IMR-90 (cell line): ENCODE measurements around the gene EIF1. TPM values are rescaled to one million over a fixed set of nuclear protein-coding genes. Genes with fewer than 3 reads are reported as not detected.
"Not testable (repeated sequence)": the region's sequence is repeated elsewhere in the genome, so short reads cannot be mapped to it uniquely, and the experiment has no call there.

Source experiments
- ATAC-seq: fragments of 200-7000 bp; cut with Tn5 transposase; 2 replicates; pipeline ENCODE4 v1.9.1; 2020; ENCODE audit warnings: low read depth, mild to moderate bottlenecking, moderate library complexity
- BruUV-seq: library from RNA; stranded (reverse); fragments of 400-500 nt; replicated peaks from 2 replicates; lab custom pipeline; 2021; lab: Mats Ljungman, UMichigan
- CTCF ChIA-PET: fragments of 300-600 bp; formaldehyde crosslinking; extraction: SDS; loops from one replicate; lab custom pipeline; 2021; ENCODE audit warnings: antibody characterized with exemption; lab: Yijun Ruan, JAX
- POLR2A ChIA-PET: fragments of 300-600 bp; sonication (Branson Sonifier 250); formaldehyde crosslinking; loops from one replicate; lab custom pipeline; 2022; ENCODE audit warnings: antibody characterized with exemption; ENCODE audit not compliant: unreplicated experiment; lab: Charles Lee
- DNase-seq: peaks from one replicate; pipeline ENCODE4 v3.0.0; 2013
- H2AFZ ChIP-seq: replicated peaks from 2 replicates; pipeline ENCODE3; 2013; ENCODE audit warnings: low read length, mild to moderate bottlenecking; ENCODE audit not compliant: poor library complexity
- H2AK5ac ChIP-seq: 2 replicates; pipeline ENCODE4 v1.6.1; 2013; ENCODE audit warnings: low read depth, low read length, inconsistent platforms
- H2AK9ac ChIP-seq: replicated peaks from 2 replicates; pipeline ENCODE3; 2013; ENCODE audit warnings: mild to moderate bottlenecking, low read depth, low read length, moderate library complexity; ENCODE audit not compliant: poor library complexity
- H2BK120ac ChIP-seq: 2 replicates; pipeline ENCODE4 v1.6.1; 2013; ENCODE audit warnings: low read depth, low read length, inconsistent platforms
- H2BK15ac ChIP-seq: 3 replicates; pipeline ENCODE4 v1.6.1; 2013; ENCODE audit warnings: low read depth, low read length, inconsistent platforms
- H2BK20ac ChIP-seq: 2 replicates; pipeline ENCODE4 v1.6.1; 2013; ENCODE audit warnings: low read depth, mild to moderate bottlenecking, inconsistent platforms, low read length, moderate library complexity
- H2BK5ac ChIP-seq: 2 replicates; pipeline ENCODE4 v1.6.1; 2013; ENCODE audit warnings: mild to moderate bottlenecking, low read depth, low read length, inconsistent platforms; ENCODE audit not compliant: poor library complexity, severe bottlenecking
- H3K14ac ChIP-seq: replicated peaks from 2 replicates; pipeline ENCODE4 v1.6.1; 2013; ENCODE audit warnings: low read depth, low read length, inconsistent platforms
- H3K18ac ChIP-seq: 2 replicates; pipeline ENCODE4 v1.6.1; 2013; ENCODE audit warnings: low read depth, low read length, control low read depth
- H3K23ac ChIP-seq: 2 replicates; pipeline ENCODE4 v1.6.1; 2013; ENCODE audit warnings: low read depth, low read length, inconsistent platforms
- H3K27ac ChIP-seq: 2 replicates; pipeline ENCODE4 v1.5.1; 2013; ENCODE audit warnings: mild to moderate bottlenecking, control low read depth, low read length; ENCODE audit not compliant: insufficient read depth
- H3K27me3 ChIP-seq: 2 replicates; pipeline ENCODE4 v1.6.1; 2013; ENCODE audit warnings: low read length; ENCODE audit not compliant: control insufficient read depth, insufficient read depth
- H3K36me3 ChIP-seq: 2 replicates; pipeline ENCODE4 v1.6.1; 2013; ENCODE audit warnings: low read length, mixed read lengths; ENCODE audit not compliant: control insufficient read depth, insufficient read depth
- H3K4ac ChIP-seq: 2 replicates; pipeline ENCODE4 v1.6.1; 2013; ENCODE audit warnings: low read depth, low read length, inconsistent platforms
- H3K4me1 ChIP-seq: 2 replicates; pipeline ENCODE4 v1.6.1; 2013; ENCODE audit warnings: low read length, mixed read lengths; ENCODE audit not compliant: control insufficient read depth, insufficient read depth
- H3K4me2 ChIP-seq: 2 replicates; pipeline ENCODE4 v1.6.1; 2013; ENCODE audit warnings: low read depth, mild to moderate bottlenecking, control low read depth, low read length, moderate library complexity
- H3K4me3 ChIP-seq: 2 replicates; pipeline ENCODE4 v1.5.1; 2013; ENCODE audit warnings: low read depth, mild to moderate bottlenecking, control low read depth, low read length, moderate library complexity; ENCODE audit not compliant: insufficient read depth
- H3K56ac ChIP-seq: 2 replicates; pipeline ENCODE4 v1.6.1; 2013; ENCODE audit warnings: low read length, inconsistent platforms; ENCODE audit not compliant: insufficient read depth; ENCODE audit errors: extremely low read depth
- H3K79me1 ChIP-seq, 2 experiments: 2 replicates each; pipeline ENCODE4 v1.6.1; 2013; ENCODE audit warnings: low read length in 2 of 2, inconsistent platforms in 1 of 2, low read depth in 1 of 2
- H3K9ac ChIP-seq: 2 replicates; pipeline ENCODE4 v1.6.1; 2013; ENCODE audit warnings: low read depth, low read length, control low read depth
- H3K9me1 ChIP-seq: 2 replicates; pipeline ENCODE4 v1.6.1; 2013; ENCODE audit warnings: low read length, inconsistent platforms; ENCODE audit not compliant: insufficient read depth
- H3K9me3 ChIP-seq: 2 replicates; pipeline ENCODE4 v1.6.1; 2013; ENCODE audit warnings: low read length; ENCODE audit not compliant: control insufficient read depth, insufficient read depth
- H4K20me1 ChIP-seq: 2 replicates; pipeline ENCODE4 v1.6.1; 2013; ENCODE audit warnings: low read length, inconsistent platforms; ENCODE audit not compliant: insufficient read depth
- H4K5ac ChIP-seq: 2 replicates; pipeline ENCODE4 v1.6.1; 2013; ENCODE audit warnings: mild to moderate bottlenecking, low read depth, low read length, control low read depth
- H4K8ac ChIP-seq, 2 experiments: 2 replicates each; pipeline ENCODE4 v1.6.1; 2013; ENCODE audit warnings: low read depth in 2 of 2, low read length in 2 of 2, control low read depth in 1 of 2, inconsistent platforms in 1 of 2
- H4K91ac ChIP-seq: 2 replicates; pipeline ENCODE4 v1.6.1; 2013; ENCODE audit warnings: low read depth, low read length, inconsistent platforms; ENCODE audit not compliant: insufficient read depth
- WGBS, 2 experiments: methylation state at CpG; one replicate each; pipeline versions ENCODE4 v1.1.5 to v1.1.7; 2013; ENCODE audit warnings: missing lambda C conversion rate in 2 of 2; ENCODE audit not compliant: insufficient read length in 1 of 2; ENCODE audit errors: extremely low coverage in 2 of 2; 5-methylcytosine and 5-hydroxymethylcytosine counted together
- dilution Hi-C: fragments of 300-500 bp; cut with HindIII; formaldehyde crosslinking; loops from one replicate; pipeline ENCODE4 v1.14.3; 2018; ENCODE audit warnings: low sequenced_read_pairs; ENCODE audit not compliant: unreplicated experiment
- in situ Hi-C: fragments of 300-500 bp; cut with MboI; formaldehyde crosslinking; loops from 3 replicates; pipeline ENCODE4 v1.14.3; 2019; ENCODE audit warnings: low sequenced_read_pairs, inconsistent platforms, mixed read lengths
- intact Hi-C: fragments of 100-400 bp; cut with micrococcal nuclease; formaldehyde crosslinking; loops from 2 replicates; pipeline ENCODE4 v1.10.0; 2022
- polyA plus RNA-seq, 3 experiments: library from polyadenylated mRNA; depleted of rRNA; stranded (reverse); fragments of >200 nt; gene quantifications; 2 replicates each; pipeline ENCODE4 v1.2.3, GENCODE V29; 2012; ENCODE audit warnings: low replicate concordance in 1 of 3
- total RNA-seq: library from RNA; depleted of rRNA; stranded (reverse); fragments of >200 nt; gene quantifications from 2 replicates; pipeline ENCODE4 v1.2.3, GENCODE V29; 2012

The EIF1 gene
- total and polyA plus RNA-seq, 2 of the 4 experiments (the other 2 are of a cell fraction): 89.4 to 381 TPM

DNA sequence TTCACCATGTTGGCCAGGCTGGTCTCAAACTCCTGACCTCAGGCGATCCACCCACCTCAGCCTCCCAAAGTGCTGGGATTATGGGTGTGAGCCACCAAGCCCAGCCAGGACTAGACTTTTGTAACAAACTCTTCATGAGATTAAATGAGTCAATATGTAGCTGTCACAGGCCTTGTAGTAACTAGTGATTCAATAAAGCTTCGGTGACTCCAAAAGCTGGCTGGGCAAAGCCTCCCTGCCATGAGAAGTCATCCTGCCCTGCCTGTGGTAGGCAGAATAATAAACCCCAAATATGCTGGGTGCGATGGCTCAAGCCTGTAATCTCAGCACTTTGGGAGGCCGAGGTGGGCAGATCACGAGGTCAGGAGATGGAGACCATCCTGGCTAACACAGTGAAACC is 48.1 kb upstream of the EIF1 start:
- POLR2A ChIA-PET, H3K36me3 ChIP-seq, H2AK5ac ChIP-seq, H2BK5ac ChIP-seq, H3K27ac ChIP-seq, H3K9me3 ChIP-seq, H4K20me1 ChIP-seq, H4K91ac ChIP-seq, H3K4me3 ChIP-seq, H3K14ac ChIP-seq, H2AFZ ChIP-seq, dilution Hi-C loops, H3K79me1 ChIP-seq, intact Hi-C loops, ATAC-seq, H2BK120ac ChIP-seq, H3K56ac ChIP-seq, H3K4ac ChIP-seq, H4K5ac ChIP-seq, H4K8ac ChIP-seq, H3K4me2 ChIP-seq, BruUV-seq, H3K23ac ChIP-seq, H2AK9ac ChIP-seq, H3K9me1 ChIP-seq, H3K9ac ChIP-seq, in situ Hi-C loops, H2BK20ac ChIP-seq, DNase-seq, H2BK15ac ChIP-seq, H3K18ac ChIP-seq, H3K4me1 ChIP-seq: not testable (repeated sequence)
- peaks cover 14% of the 10 kb centered on the region for H3K27me3 ChIP-seq
- CTCF ChIA-PET: interaction anchor here (0.7 to 1.2 kb wide), 3 partner anchors 21 to 91 kb away, joined by 3 read pairs; no protein-coding TSS in a partner anchor
- no CpG with 5 or more reads among the region's 5 CpGs for WGBS, 2 experiments
